WERI-Rb-1 (cell line): ENCODE data around the gene CHRM4.

ENCODE experiments used
- DNase-seq: peaks from one replicate; pipeline ENCODE4 v3.0.0-alpha.2; 2020
- H3K27ac ChIP-seq: fragments of 250-450 bp; sonication (Bioruptor Pico); 2 replicates; pipeline ENCODE4 v1.5.1; 2020; ENCODE audit warnings: mild to moderate bottlenecking, moderate library complexity
- H3K27me3 ChIP-seq: fragments of 250-450 bp; sonication (Bioruptor Pico); 2 replicates; pipeline ENCODE4 v1.5.1; 2021; ENCODE audit warnings: mild to moderate bottlenecking, low read depth, moderate library complexity; ENCODE audit not compliant: insufficient read depth, severe bottlenecking
- H3K36me3 ChIP-seq: fragments of 250-450 bp; sonication (Bioruptor Pico); 2 replicates; pipeline ENCODE4 v1.5.1; 2020; ENCODE audit warnings: mild to moderate bottlenecking, moderate library complexity
- H3K4me3 ChIP-seq: 2 replicates; pipeline ENCODE4 v1.5.1; 2011; ENCODE audit warnings: low read depth, mild to moderate bottlenecking, control low read depth, low read length
- H3K9me3 ChIP-seq: fragments of 250-450 bp; sonication (Bioruptor Pico); 2 replicates; pipeline ENCODE4 v1.5.1; 2021; ENCODE audit warnings: mild to moderate bottlenecking, moderate library complexity; ENCODE audit not compliant: severe bottlenecking
- CTCF ChIP-seq: IDR thresholded peaks from 2 replicates; pipeline ENCODE4 v1.5.1; 2011; ENCODE audit warnings: low read depth, mild to moderate bottlenecking, control low read depth, inconsistent platforms, low read length

The CHRM4 gene

DNA sequence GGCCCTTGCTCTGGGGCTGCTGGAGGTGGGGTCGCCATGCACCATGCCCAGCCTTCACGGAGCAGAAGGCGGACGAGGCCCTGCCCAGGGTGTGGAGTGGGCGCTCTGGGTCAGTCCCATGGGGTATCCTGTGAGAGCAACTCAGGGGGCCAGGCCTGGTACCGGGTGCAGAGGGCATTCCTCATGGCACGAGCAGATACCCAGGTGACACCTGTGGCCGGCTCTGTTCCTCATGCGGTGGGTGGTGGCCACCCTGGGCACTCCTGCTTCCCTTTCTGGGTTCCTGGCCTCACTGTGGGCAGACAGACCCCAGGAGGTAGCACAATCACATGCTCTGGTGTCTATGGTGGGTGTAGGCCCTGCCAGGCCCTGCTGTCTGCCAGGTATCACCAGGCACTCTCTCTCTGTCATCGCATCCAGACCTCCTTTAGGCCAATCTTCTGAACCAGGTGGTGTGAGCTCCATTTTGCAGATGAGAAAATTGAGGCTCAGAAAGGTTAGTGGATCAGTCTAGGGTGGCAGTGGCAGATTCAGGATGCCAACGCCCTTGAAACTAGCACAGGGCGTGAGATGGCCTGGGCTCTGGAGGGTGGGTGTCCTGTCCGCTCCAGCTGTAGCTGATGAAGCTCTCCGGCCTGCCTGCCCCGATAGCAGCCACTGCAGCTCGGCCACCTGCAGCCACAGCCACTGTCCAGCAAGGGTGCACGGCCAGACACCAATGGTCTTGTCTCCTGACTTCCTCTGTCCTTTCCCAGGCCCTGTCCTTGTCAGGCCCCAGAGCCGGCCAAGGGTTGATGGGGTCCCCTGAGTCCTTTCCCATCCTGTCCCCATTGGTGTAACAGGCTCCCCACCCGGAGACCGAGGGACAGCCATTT lies 29.2 kb downstream of the CHRM4 start:
- DNase-seq, result no peak
- TF ChIP-seq CTCF, result no peak
- H3K9me3 ChIP-seq, result no peaks in the 10 kb centered on the region
- H3K4me3 ChIP-seq, result no peak overlapping the region
- peak overlapping the region; percentile 86 for H3K27ac ChIP-seq
- H3K36me3 ChIP-seq, result peaks cover 4% of the 10 kb centered on the region; the same call in 1 of the 2 replicates
- no peaks in the 10 kb centered on the region for H3K27me3 ChIP-seq

GRCh38 chr11:46361283-46362155 lies 30.1 kb downstream of the CHRM4 start:
- Histone ChIP-seq H3K27ac (peak overlapping the region; percentile 86), H3K36me3 (peaks cover 4% of the 10 kb centered on the region; the same call in 1 of the 2 replicates), H3K4me3 (peak overlapping the region; percentile 25), H3K27me3 (no peaks in the 10 kb centered on the region), H3K9me3 (no peaks in the 10 kb centered on the region)
- no peak for TF ChIP-seq CTCF
- peak; percentile 79 for DNase-seq

DNA sequence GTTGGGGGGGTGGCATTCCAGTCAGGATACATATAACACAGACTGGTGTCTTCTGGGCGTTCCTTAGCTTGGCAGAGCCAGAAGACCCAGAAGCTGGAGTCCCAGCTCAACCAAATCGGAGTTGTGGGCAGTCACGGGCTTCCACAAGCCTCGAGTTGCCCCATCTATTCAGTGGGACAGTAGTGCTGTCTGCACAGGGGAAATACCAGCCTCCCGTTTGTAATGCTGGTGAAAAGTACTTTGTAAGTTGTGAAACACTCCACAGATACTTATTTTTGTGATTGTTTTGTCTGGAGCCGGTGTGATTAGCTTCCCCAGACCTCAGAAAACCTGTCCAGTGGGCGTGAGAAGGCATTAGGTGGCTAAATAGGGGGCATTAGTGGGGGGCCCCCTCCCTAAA lies 30.7 kb downstream of the CHRM4 start:
- H3K27ac ChIP-seq, result peak overlapping the region; percentile 86

DNA sequence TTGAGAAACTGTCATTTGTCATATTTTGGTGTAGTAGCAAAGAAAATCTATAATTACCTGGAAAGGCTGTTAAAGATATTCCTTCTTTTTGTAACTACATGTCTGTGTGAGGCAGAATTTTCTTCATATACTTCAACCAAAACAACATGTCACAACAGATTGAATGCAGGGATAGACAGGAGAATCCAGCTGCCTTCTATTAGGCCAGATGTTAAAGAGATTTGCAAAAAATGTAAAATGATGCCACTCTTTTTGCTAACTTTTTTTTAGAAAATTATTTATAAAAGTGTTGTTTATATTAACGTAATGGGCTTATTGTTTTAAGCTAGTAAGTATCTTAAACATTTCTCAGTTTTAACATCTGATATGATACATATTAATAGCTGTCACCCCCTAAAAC lies 31.6 kb downstream of the CHRM4 start:
- no peak overlapping the region for H3K27ac ChIP-seq

More for the DNA sequence above, 30.7 kb downstream of the CHRM4 start:
- DNase-seq, result no peak
- peak overlapping the region; percentile 25 for H3K4me3 ChIP-seq
- TF ChIP-seq CTCF, result no peak
- H3K27me3 ChIP-seq, result no peaks in the 10 kb centered on the region
- no peaks in the 10 kb centered on the region for H3K9me3 ChIP-seq
- H3K36me3 ChIP-seq, result peaks cover 4% of the 10 kb centered on the region; the same call in 1 of the 2 replicates

DNA sequence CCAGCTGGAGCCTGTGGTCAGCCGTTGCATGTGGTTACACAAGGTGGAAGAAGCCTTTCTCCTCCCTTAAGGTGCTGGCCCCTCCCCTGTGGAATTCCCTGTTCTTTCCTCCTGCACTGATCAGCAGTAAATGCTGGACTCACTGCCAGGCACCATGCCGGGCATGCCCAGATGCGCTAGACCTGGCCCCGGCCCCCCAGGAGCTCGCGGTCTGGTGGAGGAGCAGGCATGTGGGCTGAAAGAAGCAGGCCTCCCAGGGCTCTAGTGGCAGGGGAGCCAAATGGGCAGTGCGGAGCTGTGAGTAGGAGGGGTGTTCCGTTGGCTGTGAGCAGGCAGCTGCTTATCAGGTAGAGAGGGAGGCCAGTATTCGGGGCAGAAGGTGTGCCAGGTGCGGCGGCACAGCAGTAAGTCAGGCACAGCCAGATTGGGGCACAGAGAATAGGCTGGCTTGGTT lies 34.1 kb downstream of the CHRM4 start:
- no peaks in the 10 kb centered on the region for H3K27me3 ChIP-seq
- TF ChIP-seq CTCF, result no peak
- no peak for DNase-seq
- H3K9me3 ChIP-seq, result no peaks in the 10 kb centered on the region
- peaks cover 17% of the 10 kb centered on the region for H3K36me3 ChIP-seq
- no peak overlapping the region for H3K4me3 ChIP-seq
- no peak overlapping the region for H3K27ac ChIP-seq

More for the DNA sequence above, 31.6 kb downstream of the CHRM4 start:
- Histone ChIP-seq H3K4me3 (no peak overlapping the region), H3K36me3 (peaks cover 4% of the 10 kb centered on the region; the same call in 1 of the 2 replicates), H3K9me3 (no peaks in the 10 kb centered on the region), H3K27me3 (no peaks in the 10 kb centered on the region)
- DNase-seq, result no peak
- no peak for TF ChIP-seq CTCF
